Type B pancreatic cell (in vitro differentiated cells): ENCODE measurements around the gene LDLRAD4. TPM values are rescaled to one million over a fixed set of nuclear protein-coding genes. Genes with fewer than 3 reads are reported as not detected.

Source experiments
- DNase-seq: peaks from one replicate; pipeline ENCODE4 v3.0.0; 2021; ENCODE audit warnings: mixed read lengths; ENCODE audit not compliant: unreplicated experiment; ENCODE audit errors: extremely low spot score
- H3K27ac Mint-ChIP-seq: 2 replicates; pipeline ENCODE4 v1.8.0; 2021; ENCODE audit warnings: mild to moderate bottlenecking, mixed read lengths
- H3K27me3 Mint-ChIP-seq: 2 replicates; pipeline ENCODE4 v1.8.0; 2021; ENCODE audit warnings: mixed read lengths
- H3K36me3 Mint-ChIP-seq: 2 replicates; pipeline ENCODE4 v1.8.0; 2021; ENCODE audit warnings: mixed read lengths
- H3K4me1 Mint-ChIP-seq: one replicate; pipeline ENCODE4 v1.8.0; 2021; ENCODE audit warnings: mixed read lengths; ENCODE audit not compliant: unreplicated experiment
- H3K4me3 Mint-ChIP-seq: 2 replicates; pipeline ENCODE4 v1.8.0; 2021; ENCODE audit warnings: mild to moderate bottlenecking, mixed read lengths
- H3K9me3 Mint-ChIP-seq: 2 replicates; pipeline ENCODE4 v1.8.0; 2021; ENCODE audit warnings: mixed read lengths
- CTCF ChIP-seq: fragments of 200-600 bp; sonication (generic); conservative IDR thresholded peaks from 2 replicates; pipeline ENCODE4 v1.5.0; 2021; ENCODE audit warnings: antibody characterized with exemption, mild to moderate bottlenecking
- total RNA-seq: library from RNA; stranded (reverse); gene quantifications from 2 replicates; pipeline ENCODE4 v1.2.1, GENCODE V29; 2021; ENCODE audit warnings: low replicate concordance

The LDLRAD4 gene
- total RNA-seq, 1 donor from 2014 or later: 2.4 TPM

GRCh38 chr18:13446024-13446423 lies 227.5 kb downstream of the LDLRAD4 start:
- Mint-ChIP-seq H3K36me3 (no peaks in the 10 kb centered on the region), H3K4me1 (peaks cover 11% of the 10 kb centered on the region), H3K9me3 (no peaks in the 10 kb centered on the region), H3K27me3 (peaks cover 53% of the 10 kb centered on the region), H3K27ac (no peak overlapping the region), H3K4me3 (no peak overlapping the region)
- TF ChIP-seq CTCF: no peak
- no peak for DNase-seq

GRCh38 chr18:13446610-13447461 lies 228.3 kb downstream of the LDLRAD4 start:
- Mint-ChIP-seq H3K9me3 (no peaks in the 10 kb centered on the region), H3K27me3 (peaks cover 58% of the 10 kb centered on the region), H3K27ac (no peak overlapping the region), H3K4me1 (peaks cover 11% of the 10 kb centered on the region), H3K36me3 (no peaks in the 10 kb centered on the region), H3K4me3 (no peak overlapping the region)
- no peak for TF ChIP-seq CTCF
- no peak for DNase-seq

- DNase-seq: no peak
- H3K4me1 Mint-ChIP-seq: peaks cover 11% of the 10 kb centered on the region
- peak overlapping the region; percentile 69 for H3K4me3 Mint-ChIP-seq
- no peaks in the 10 kb centered on the region for H3K9me3 Mint-ChIP-seq
- H3K36me3 Mint-ChIP-seq: no peaks in the 10 kb centered on the region
- TF ChIP-seq CTCF: no peak
- peaks cover 65% of the 10 kb centered on the region for H3K27me3 Mint-ChIP-seq
- no peak overlapping the region for H3K27ac Mint-ChIP-seq
These were observed 229.2 kb downstream of the LDLRAD4 start for GRCh38 chr18:13447621-13448334.

DNA sequence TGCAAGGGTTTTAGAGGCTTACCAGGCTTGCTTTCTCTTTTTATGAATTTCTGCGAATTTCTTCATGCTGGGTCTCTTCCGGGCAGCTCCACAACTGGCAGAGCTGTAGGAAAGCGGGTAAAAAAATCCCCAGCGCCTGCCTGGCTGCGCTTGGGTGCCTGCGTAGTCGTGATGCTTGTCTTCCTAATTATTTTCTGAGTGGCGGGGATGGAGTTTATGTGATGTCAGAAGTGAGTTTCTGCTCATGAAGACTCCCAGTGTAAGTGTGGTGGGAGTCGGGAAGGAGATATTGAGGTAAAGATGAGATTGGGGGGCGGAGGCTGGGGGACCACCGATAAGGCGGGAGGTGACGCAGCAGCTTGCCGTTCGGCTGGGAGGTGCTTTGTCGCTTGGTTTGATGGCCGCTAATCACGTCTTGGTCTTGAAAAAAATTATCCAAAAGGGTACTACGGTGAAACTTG lies 229.8 kb downstream of the LDLRAD4 start:
- no peaks in the 10 kb centered on the region for H3K36me3 Mint-ChIP-seq
- H3K27ac Mint-ChIP-seq: no peak overlapping the region
- no peak for TF ChIP-seq CTCF
- H3K9me3 Mint-ChIP-seq: no peaks in the 10 kb centered on the region
- no peak for DNase-seq
- peaks cover 66% of the 10 kb centered on the region for H3K27me3 Mint-ChIP-seq
- no peak overlapping the region for H3K4me3 Mint-ChIP-seq
- H3K4me1 Mint-ChIP-seq: peaks cover 11% of the 10 kb centered on the region

DNA sequence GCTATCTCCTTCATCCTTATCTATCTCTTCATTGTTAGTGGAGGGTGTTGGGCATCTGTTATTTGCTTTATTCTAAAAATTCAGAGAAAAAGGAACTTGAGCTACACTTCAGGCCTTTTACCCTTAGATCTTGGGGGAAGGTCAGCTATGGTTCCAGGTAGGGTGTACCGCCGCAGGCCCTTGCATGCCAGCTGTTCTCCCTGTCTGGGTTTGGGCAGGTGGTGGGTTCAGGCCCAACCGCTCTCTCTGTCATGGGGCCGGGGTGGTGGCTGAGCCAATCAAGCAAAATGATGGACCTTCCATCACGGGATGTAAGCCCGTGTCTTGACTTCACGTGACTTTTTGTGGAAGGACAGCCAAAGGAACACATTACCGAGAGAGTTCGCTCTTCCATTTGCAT lies 231.1 kb downstream of the LDLRAD4 start:
- peak; percentile 42 for DNase-seq
- Mint-ChIP-seq H3K36me3 (no peaks in the 10 kb centered on the region), H3K4me3 (no peak overlapping the region), H3K4me1 (peaks cover 11% of the 10 kb centered on the region), H3K27ac (no peak overlapping the region), H3K9me3 (no peaks in the 10 kb centered on the region), H3K27me3 (peaks cover 67% of the 10 kb centered on the region)
- no peak for TF ChIP-seq CTCF
